Chondrocyte (in vitro differentiated cells): ENCODE data around the gene PKD1L1. TPM values are rescaled to one million over a fixed set of nuclear protein-coding genes. Genes with fewer than 3 reads are reported as not detected.

ENCODE experiments used
- DNase-seq: peaks from one replicate; pipeline ENCODE4 v3.0.0; 2021; ENCODE audit warnings: mixed read lengths, low spot score
- H3K27ac Mint-ChIP-seq: one replicate; pipeline ENCODE4 v1.8.0; 2021; ENCODE audit warnings: mild to moderate bottlenecking, moderate library complexity, mixed read lengths; ENCODE audit not compliant: unreplicated experiment
- H3K27me3 Mint-ChIP-seq: 2 replicates; pipeline ENCODE4 v1.8.0; 2021; ENCODE audit warnings: low read depth, mixed read lengths
- H3K36me3 Mint-ChIP-seq: 2 replicates; pipeline ENCODE4 v1.8.0; 2021; ENCODE audit warnings: low read depth, mixed read lengths
- H3K4me1 Mint-ChIP-seq: 2 replicates; pipeline ENCODE4 v1.8.0; 2021; ENCODE audit warnings: low read depth, mild to moderate bottlenecking, mixed read lengths
- H3K4me3 Mint-ChIP-seq: one replicate; pipeline ENCODE4 v1.8.0; 2021; ENCODE audit warnings: mild to moderate bottlenecking, moderate library complexity, mixed read lengths; ENCODE audit not compliant: unreplicated experiment
- H3K9me3 Mint-ChIP-seq: 2 replicates; pipeline ENCODE4 v1.8.0; 2021; ENCODE audit warnings: low read depth, mixed read lengths
- CTCF ChIP-seq: fragments of 200-600 bp; sonication (generic); IDR thresholded peaks from 2 replicates; pipeline ENCODE4 v1.5.0; 2021; ENCODE audit warnings: antibody characterized with exemption, mild to moderate bottlenecking, moderate library complexity
- total RNA-seq: library from RNA; stranded (reverse); gene quantifications from 3 replicates; pipeline ENCODE4 v1.2.1, GENCODE V29; 2021

Gene PKD1L1
- total RNA-seq, 1 donor from 2014 or later, result 0.25 TPM

- peaks cover 24% of the 10 kb centered on the region for H3K9me3 Mint-ChIP-seq
- H3K4me3 Mint-ChIP-seq, result no peak overlapping the region
- H3K27me3 Mint-ChIP-seq, result no peaks in the 10 kb centered on the region
- peaks cover 23% of the 10 kb centered on the region for H3K4me1 Mint-ChIP-seq
- peaks cover 11% of the 10 kb centered on the region for H3K36me3 Mint-ChIP-seq
- no peak for TF ChIP-seq CTCF
- no peak overlapping the region for H3K27ac Mint-ChIP-seq
- DNase-seq, result no peak
Measured at GRCh38 chr7:47915616-47915976, 32.7 kb downstream of the PKD1L1 start.

- Mint-ChIP-seq H3K27ac (peak overlapping the region; percentile 75), H3K27me3 (no peaks in the 10 kb centered on the region), H3K4me1 (peaks cover 25% of the 10 kb centered on the region), H3K36me3 (peaks cover 11% of the 10 kb centered on the region), H3K9me3 (peaks cover 18% of the 10 kb centered on the region), H3K4me3 (no peak overlapping the region)
- no peak for DNase-seq
- TF ChIP-seq CTCF, result no peak
Measured at GRCh38 chr7:47914717-47915615, 33.3 kb downstream of the PKD1L1 start.

- no peak for DNase-seq
- Mint-ChIP-seq H3K27ac (no peak overlapping the region), H3K9me3 (peaks cover 6% of the 10 kb centered on the region), H3K36me3 (peaks cover 7% of the 10 kb centered on the region), H3K4me3 (no peak overlapping the region), H3K4me1 (peaks cover 38% of the 10 kb centered on the region), H3K27me3 (no peaks in the 10 kb centered on the region)
- no peak for TF ChIP-seq CTCF
Measured at GRCh38 chr7:47912332-47912731, 35.9 kb downstream of the PKD1L1 start.

- Mint-ChIP-seq H3K36me3 (peaks cover 4% of the 10 kb centered on the region), H3K9me3 (no peaks in the 10 kb centered on the region), H3K4me1 (peaks cover 22% of the 10 kb centered on the region), H3K27ac (no peak overlapping the region), H3K4me3 (no peak overlapping the region), H3K27me3 (no peaks in the 10 kb centered on the region)
- no peak for TF ChIP-seq CTCF
- no peak for DNase-seq
Measured at GRCh38 chr7:47908720-47909119, 39.5 kb downstream of the PKD1L1 start.

GRCh38 chr7:47907981-47908616, 40.2 kb downstream of the PKD1L1 start:
- Mint-ChIP-seq H3K4me3 (no peak overlapping the region), H3K4me1 (peaks cover 22% of the 10 kb centered on the region), H3K27ac (no peak overlapping the region), H3K9me3 (no peaks in the 10 kb centered on the region), H3K36me3 (peaks cover 4% of the 10 kb centered on the region), H3K27me3 (no peaks in the 10 kb centered on the region)
- TF ChIP-seq CTCF, result no peak
- DNase-seq, result no peak
